GM18867 (cell line): ENCODE data around the gene FTO.

Source experiments
- ATAC-seq: cut with Tn5 transposase; IDR thresholded peaks from one replicate; pipeline ENCODE4 v1.9.1; 2021; ENCODE audit warnings: mild to moderate bottlenecking, moderate library complexity; ENCODE audit not compliant: unreplicated experiment

The FTO gene

DNA sequence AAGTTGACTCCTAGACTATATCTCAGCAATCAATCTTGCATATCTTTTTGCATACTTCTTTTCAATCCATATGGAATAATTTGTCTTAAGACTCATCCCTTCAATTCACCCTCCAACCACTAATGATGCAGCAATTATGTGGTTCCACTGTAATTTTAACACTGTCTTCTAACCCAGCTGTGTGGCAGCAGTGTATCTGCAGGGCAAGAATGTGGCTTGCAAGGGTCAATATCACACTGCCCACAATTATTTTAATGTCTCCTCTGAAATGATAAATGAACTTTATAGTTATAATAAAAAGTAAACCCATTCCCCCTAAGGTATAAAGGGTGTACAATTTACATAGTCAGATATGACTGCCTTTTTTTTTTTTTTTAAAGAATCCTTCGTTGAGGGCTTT lies 48.6 kb downstream of the FTO start:
- ATAC-seq, result no peak

GRCh38 chr16:53753431-53753830 lies 49.5 kb downstream of the FTO start:
- ATAC-seq, result no peak

GRCh38 chr16:53755026-53755910 lies 51.3 kb downstream of the FTO start:
- ATAC-seq, result no peak

- no peak for ATAC-seq
Measured at GRCh38 chr16:53756275-53756996, 52.5 kb downstream of the FTO start.

DNA sequence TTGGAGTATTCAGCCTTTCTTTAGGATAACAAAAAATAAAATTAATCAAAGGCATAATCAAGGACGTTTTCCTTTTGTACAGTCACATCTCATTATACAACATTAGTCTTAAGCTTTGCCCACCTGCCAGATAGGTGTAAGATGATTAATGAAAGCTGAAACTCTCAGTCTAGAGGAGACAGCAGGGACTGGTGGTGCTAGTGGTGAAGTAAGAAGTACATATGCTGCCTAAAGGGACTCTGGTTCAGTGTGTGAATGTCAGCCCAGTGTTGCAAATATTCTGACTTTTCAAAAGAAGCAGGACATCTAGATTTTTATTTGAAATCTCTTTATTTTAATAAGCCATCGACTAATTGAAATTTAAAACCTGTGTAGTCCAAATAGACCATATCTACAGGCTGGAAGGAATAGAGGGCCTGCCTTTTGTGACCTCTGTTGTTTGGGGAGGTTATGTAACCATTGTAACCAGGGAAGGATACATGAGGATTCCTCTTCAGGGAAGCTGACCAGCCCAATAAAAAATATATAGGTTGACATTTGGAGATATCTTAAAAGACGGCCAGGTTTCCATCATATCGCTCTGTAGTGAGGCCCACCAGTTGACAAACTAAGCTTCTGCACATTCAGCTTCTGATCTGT lies 54.1 kb downstream of the FTO start:
- no peak for ATAC-seq

- no peak for ATAC-seq
Measured at GRCh38 chr16:53761962-53762703, 58.2 kb downstream of the FTO start.

DNA sequence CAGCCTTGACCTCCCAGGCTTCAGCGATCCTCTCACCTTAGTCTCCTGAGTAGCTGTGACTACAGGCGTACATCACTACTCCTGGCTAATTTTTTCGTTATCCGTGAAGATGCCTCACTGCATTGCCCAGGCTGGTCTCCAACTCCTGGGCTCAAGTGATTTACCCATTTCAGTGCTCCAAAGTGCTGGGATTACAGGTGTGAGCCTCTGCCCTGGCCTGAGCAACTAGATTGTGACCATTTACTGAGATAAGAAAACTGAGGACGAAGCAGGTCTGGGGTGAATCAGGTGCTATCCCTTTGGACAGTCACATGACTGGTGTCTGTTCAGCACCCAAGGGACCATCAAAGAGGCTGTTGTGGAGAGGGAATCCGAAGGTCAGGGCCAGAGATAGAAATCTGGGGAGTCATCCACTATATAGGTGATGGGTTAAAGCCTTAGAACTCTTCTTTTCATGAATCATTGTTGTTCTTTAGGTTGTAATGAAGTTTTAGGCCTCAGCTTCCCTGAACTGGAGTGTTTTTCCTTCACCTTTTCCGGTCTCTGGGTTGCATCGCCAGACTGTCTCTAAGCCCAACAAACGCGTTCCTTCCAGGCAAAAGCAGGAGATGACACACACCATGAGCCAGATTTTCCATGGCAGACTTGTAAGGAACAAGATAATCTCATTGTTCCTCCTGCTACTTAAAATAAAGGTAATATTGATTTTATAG lies 62.5 kb downstream of the FTO start:
- no peak for ATAC-seq

DNA sequence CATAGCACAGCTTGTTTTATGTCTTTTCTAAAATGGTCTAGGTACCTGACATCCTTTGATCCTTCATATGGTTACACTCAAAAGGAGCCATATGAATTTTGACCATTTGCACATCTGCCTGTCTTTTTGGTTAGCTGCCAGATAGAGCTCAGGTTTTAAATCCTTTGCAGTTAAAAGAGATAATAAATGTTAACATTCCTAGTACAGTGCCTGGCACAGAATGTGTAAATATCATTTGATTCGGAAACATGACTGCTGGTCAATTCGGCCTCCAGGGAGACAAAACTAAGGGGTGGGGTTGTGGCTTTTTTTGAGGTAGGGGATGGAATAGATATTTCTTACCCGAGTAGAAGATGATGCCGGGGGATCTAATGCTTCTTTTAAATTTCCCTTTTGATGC lies 64.2 kb downstream of the FTO start:
- ATAC-seq, result no peak

- ATAC-seq, result no peak
Measured at GRCh38 chr16:53768593-53768992, 64.6 kb downstream of the FTO start.

DNA sequence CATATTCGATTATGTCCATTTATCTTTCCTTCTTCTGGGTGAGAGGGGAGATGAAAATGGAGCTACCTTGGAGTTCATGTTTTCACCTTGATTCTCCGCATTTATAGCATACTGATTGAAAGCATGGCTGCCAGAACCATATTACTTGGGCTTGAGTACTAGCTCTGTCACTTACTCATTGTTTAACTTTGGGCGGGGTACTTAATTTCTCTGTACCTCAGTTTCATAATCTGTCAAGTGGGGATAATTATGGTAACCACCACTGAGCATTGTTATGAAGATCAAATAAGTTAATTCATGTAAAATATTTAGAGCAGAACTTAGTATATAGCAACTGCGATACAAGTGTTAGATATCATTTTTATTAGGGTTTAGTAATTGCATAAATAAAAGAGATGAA lies 65.2 kb downstream of the FTO start:
- no peak for ATAC-seq

GRCh38 chr16:53769787-53770186 lies 65.8 kb downstream of the FTO start:
- no peak for ATAC-seq

GRCh38 chr16:53770641-53771040 lies 66.7 kb downstream of the FTO start:
- no peak for ATAC-seq

GRCh38 chr16:53771655-53772497 lies 67.9 kb downstream of the FTO start:
- no peak for ATAC-seq

DNA sequence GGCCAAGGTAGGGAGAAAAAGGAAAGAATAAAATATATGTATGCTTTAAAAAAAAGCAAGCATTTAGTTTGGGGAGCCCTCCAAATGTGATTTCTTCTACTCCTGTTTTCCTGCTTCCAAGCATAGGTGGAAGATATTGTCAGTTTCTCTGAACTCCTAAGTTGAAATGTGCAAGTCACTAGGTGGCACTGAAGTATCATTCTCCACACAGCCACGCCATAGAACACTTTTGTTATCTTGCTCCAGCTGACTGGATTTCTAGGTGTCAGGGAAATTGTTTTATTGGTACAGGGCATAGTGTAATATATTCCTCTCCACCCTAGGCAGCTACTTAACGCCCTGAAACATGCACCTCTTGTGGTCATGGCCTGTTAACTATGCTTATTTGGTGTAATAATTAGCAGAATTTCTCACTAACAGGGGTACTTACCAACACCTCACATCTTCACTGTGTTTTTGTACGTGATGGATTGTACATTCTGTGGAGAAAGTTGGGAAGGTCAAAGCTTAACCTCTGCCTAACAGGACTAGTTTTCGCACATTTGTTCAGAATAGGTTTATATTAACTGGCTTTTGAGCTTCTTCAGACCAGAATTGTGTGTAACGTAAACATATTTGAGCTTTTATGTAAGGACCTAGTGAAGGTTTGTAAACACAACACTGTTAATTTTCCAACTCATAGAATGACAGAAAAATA lies 69.3 kb downstream of the FTO start:
- ATAC-seq, result no peak

DNA sequence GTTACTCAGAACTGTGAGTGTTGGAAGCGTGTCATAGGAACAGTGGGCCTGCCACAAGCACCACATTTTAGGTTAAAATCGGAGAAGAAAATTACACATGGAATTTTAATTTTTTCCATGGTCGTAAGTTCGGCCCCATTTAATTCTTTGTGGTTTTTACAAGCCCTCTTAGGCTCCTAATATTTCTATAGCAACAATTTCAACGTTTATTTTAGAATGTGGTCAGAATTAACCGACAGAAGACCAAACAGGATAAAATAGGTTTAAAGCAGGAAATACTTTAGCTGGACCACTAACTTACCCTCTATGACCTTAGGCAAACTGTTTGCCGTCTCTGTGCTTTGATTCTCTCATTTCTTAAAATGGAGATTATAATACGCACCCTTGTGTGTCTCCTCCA lies 69.9 kb downstream of the FTO start:
- no peak for ATAC-seq

DNA sequence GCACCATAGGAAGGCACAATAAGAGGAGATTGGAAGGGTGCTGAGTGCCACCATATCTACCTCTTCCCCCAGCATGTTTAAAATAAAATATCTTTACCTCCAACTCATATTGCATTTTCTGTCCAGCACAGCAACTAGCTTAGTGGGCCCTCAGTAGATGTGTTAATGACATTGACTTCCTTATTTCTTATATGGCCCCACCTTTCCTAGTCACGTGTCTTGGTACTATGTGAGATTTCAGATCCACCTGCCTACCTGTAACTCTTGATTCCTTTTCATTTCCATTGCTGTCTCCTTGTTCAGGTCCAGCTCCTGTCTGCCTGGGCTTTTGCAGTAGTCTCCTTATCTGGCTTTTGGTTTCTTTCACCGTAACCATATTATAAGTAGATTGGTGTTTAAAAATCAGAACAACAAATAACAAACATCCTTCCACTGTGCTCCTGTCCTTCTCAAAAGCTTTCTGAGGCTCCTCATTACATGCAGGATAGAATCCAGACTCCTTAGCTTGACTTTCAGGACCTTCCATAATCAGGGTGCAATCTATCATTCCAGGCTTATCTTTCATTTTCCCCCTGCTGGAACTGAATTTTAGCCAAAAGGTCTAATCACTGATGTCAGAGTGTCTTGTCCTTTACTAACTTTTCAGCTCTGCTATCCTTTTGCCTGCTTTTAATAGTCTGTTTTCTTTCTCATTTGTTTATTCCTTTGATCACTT lies 71.3 kb downstream of the FTO start:
- no peak for ATAC-seq

GRCh38 chr16:53775821-53776431 lies 72.0 kb downstream of the FTO start:
- no peak for ATAC-seq

DNA sequence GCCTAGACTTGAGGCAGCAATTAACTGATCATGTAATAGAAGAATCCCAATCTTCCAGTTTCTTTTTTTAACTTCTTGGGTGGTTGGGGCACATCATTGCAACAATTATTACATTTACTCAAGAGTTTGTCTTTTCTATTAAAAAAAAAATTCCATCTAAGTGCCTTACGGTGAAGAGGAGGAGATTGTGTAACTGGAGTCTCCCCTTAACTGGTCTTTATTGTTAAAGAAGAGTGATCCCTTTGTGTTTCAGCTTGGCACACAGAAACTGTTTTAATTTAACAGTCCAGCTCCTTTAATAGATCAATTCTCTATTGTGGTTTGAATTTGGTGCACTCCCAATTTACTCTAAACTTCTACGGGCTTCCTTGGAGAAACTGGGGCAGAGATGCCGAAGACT lies 75.2 kb downstream of the FTO start:
- ATAC-seq, result no peak
